GM12878 (cell line): Measurements from ENCODE around the gene CCDC97. TPM values are rescaled to one million over a fixed set of nuclear protein-coding genes. Genes with fewer than 3 reads are reported as not detected.

Experiments used
- ATAC-seq: fragments of 200-7000 bp; cut with Tn5 transposase; 3 replicates; pipeline ENCODE4 v1.9.1; 2020; ENCODE audit warnings: mild to moderate bottlenecking, moderate library complexity
- BruUV-seq: library from RNA; stranded (reverse); fragments of 400-500 nt; replicated peaks from 2 replicates; lab custom pipeline; 2021; lab: Mats Ljungman, UMichigan
- CTCF ChIA-PET: fragments of 300-600 bp; sonication (Branson Sonifier 250); formaldehyde crosslinking; extraction: SDS; loops from one replicate; lab custom pipeline; 2021; ENCODE audit warnings: inconsistent platforms; lab: Yijun Ruan, JAX
- POLR2A ChIA-PET: fragments of 350-600 bp; formaldehyde crosslinking; extraction: SDS; loops from one replicate; lab custom pipeline; 2021; ENCODE audit warnings: inconsistent platforms; lab: Charles Lee
- RAD21 ChIA-PET: fragments of 300-600 bp; sonication (Branson Sonifier 250); formaldehyde crosslinking; loops from one replicate; lab custom pipeline; 2023; ENCODE audit warnings: antibody characterized with exemption; ENCODE audit not compliant: unreplicated experiment; lab: Charles Lee
- SMC1A ChIA-PET: fragments of 300-600 bp; sonication (Branson Sonifier 250); formaldehyde crosslinking; loops from one replicate; lab custom pipeline; 2023; ENCODE audit not compliant: unreplicated experiment, uncharacterized antibody; lab: Charles Lee
- DNase-seq: peaks from one replicate; pipeline ENCODE4 v3.0.0-alpha.2; 2011; ENCODE audit warnings: low read depth, low spot score
- FAIRE-seq: peaks from 3 replicates; lab custom pipeline; 2011; peaks lifted over from hg19 to GRCh38; lab: Jason Lieb, UNC
- H2AFZ ChIP-seq: 2 replicates; pipeline ENCODE4 v1.6.0; 2011; ENCODE audit warnings: low read depth, low read length, control low read depth; ENCODE audit not compliant: control insufficient read depth
- H3K27ac ChIP-seq: 2 replicates; pipeline ENCODE4 v1.5.1; 2011; ENCODE audit warnings: control low read depth; ENCODE audit not compliant: control insufficient read depth, insufficient read depth
- H3K27me3 ChIP-seq, 2 experiments: replicated peaks in 1 of 2; 2 replicates each; pipeline versions ENCODE4 v1.6.0 to v1.6.1; 2011; ENCODE audit warnings: low read length in 1 of 2; ENCODE audit not compliant: control insufficient read depth in 2 of 2, insufficient read depth in 2 of 2
- H3K36me3 ChIP-seq, 2 experiments: 2 replicates each; pipeline ENCODE4 v1.5.1; 2011; ENCODE audit warnings: low read length in 1 of 2; ENCODE audit not compliant: control insufficient read depth in 2 of 2, insufficient read depth in 2 of 2
- H3K4me1 ChIP-seq: 2 replicates; pipeline ENCODE4 v1.6.1; 2011; ENCODE audit warnings: mild to moderate bottlenecking, low read length, moderate library complexity, mixed read lengths; ENCODE audit not compliant: control insufficient read depth, insufficient read depth
- H3K4me2 ChIP-seq: 2 replicates; pipeline ENCODE4 v1.6.0; 2011; ENCODE audit warnings: control low read depth; ENCODE audit not compliant: control insufficient read depth, insufficient read depth
- H3K4me3 ChIP-seq: fragments of 200-600 bp; sonication (generic); 2 replicates; pipeline ENCODE4 v1.5.1; 2016
- H3K79me2 ChIP-seq: 2 replicates; pipeline ENCODE4 v1.6.0; 2011; ENCODE audit warnings: low read length; ENCODE audit not compliant: control insufficient read depth, insufficient read depth
- H3K9ac ChIP-seq: 2 replicates; pipeline ENCODE4 v1.8.0; 2011; ENCODE audit warnings: low read length, control low read depth, mixed read lengths; ENCODE audit not compliant: control insufficient read depth, insufficient read depth
- H3K9me3 ChIP-seq: replicated peaks from 3 replicates; pipeline ENCODE4 v1.5.1; 2011; ENCODE audit warnings: mild to moderate bottlenecking, low read length; ENCODE audit not compliant: control insufficient read depth, insufficient read depth
- H4K20me1 ChIP-seq: 2 replicates; pipeline ENCODE4 v1.6.0; 2011; ENCODE audit not compliant: control insufficient read depth, insufficient read depth
- KLF5 ChIP-seq: fragments of 450-650 bp; IDR thresholded peaks from 2 replicates; pipeline ENCODE4 v1.6.1; 2014; ENCODE audit warnings: mild to moderate bottlenecking; ENCODE audit not compliant: partially characterized antibody
- NFYA ChIP-seq: IDR thresholded peaks from 2 replicates; pipeline ENCODE4 v1.6.1; 2011; ENCODE audit warnings: low read depth, mild to moderate bottlenecking, low read length, improper control_type of control experiment, borderline replicate concordance
- NKRF ChIP-seq: fragments of 450-650 bp; conservative IDR thresholded peaks from 2 replicates; pipeline ENCODE4 v1.6.1; 2017; ENCODE audit warnings: mild to moderate bottlenecking, moderate library complexity
- POLR2A ChIP-seq: IDR thresholded peaks from 2 replicates; pipeline ENCODE4 v1.6.1; 2011; ENCODE audit warnings: low read depth, mild to moderate bottlenecking, low read length
- RELB ChIP-seq: fragments of 450-650 bp; IDR thresholded peaks from 2 replicates; pipeline ENCODE4 v1.6.1; 2017; ENCODE audit warnings: low read depth, mild to moderate bottlenecking, moderate library complexity
- TBL1XR1 ChIP-seq: IDR thresholded peaks from 2 replicates; pipeline ENCODE4 v1.6.1; 2012; ENCODE audit warnings: low read depth, low read length, improper control_type of control experiment
- ZSCAN29 ChIP-seq: fragments of 450-650 bp; IDR thresholded peaks from 2 replicates; pipeline ENCODE4 v1.6.1; 2017; ENCODE audit warnings: mild to moderate bottlenecking, moderate library complexity
- WGBS: methylation state at CpG from one replicate; pipeline ENCODE4 v1.1.6; 2016; ENCODE audit warnings: low lambda C conversion rate; ENCODE audit not compliant: insufficient replicate concordance, insufficient coverage; ENCODE audit errors: missing lambda C conversion rate; 5-methylcytosine and 5-hydroxymethylcytosine counted together
- in situ Hi-C: fragments of 300-500 bp; cut with MboI; formaldehyde crosslinking; loops from 9 replicates; pipeline ENCODE4 v1.14.3; 2018; ENCODE audit warnings: mixed read lengths
- intact Hi-C: fragments of 100-400 bp; cut with micrococcal nuclease; formaldehyde crosslinking; loops from one replicate; pipeline ENCODE4 v1.14.2; 2022; ENCODE audit not compliant: unreplicated experiment
- polyA plus RNA-seq, 11 experiments: library from polyadenylated mRNA; depleted of rRNA in 4 of 11; unstranded in 6 of 11; stranded (reverse) in 5 of 11; fragments of >200 nt; fragmentation: Nextera tagmentation in 4 of 11; fragmentation: Illumina TruSeq in 1 of 11; extraction: Ambion mirVana in 4 of 11; extraction: Trizol in 1 of 11; gene quantifications; 1 replicate in 1 of 11; 2 replicates in 10 of 11; pipeline versions ENCODE4 v1.2.1 to v1.2.3, GENCODE V29; 2011 to 2016; ENCODE audit warnings: inconsistent platforms in 2 of 11, missing spikeins in 2 of 11, low read depth in 1 of 11
- total RNA-seq, 4 experiments: library from RNA; depleted of rRNA in 3 of 4; stranded (reverse); fragments of >200 nt in 3 of 4; fragmentation: Illumina TruSeq in 1 of 4; extraction: Trizol in 1 of 4; gene quantifications; 2 replicates each; pipeline versions ENCODE4 v1.2.1 to v1.2.3, GENCODE V29; 2013 to 2021

The CCDC97 gene
- total and polyA plus RNA-seq, 10 of the 15 experiments (the other 5 are each of a cell fraction or from before 2014, with no cell fraction given), result 1.8 to 34.1 (median 18.8) TPM

- Histone ChIP-seq H3K9ac (no peak overlapping the region), H3K79me2 (peaks cover 10% of the 10 kb centered on the region), H3K36me3 (peaks cover 19 to 25% of the 10 kb centered on the region in 2 experiments), H3K4me1 (no peaks in the 10 kb centered on the region), H3K4me2 (no peak overlapping the region), H3K27ac (no peak overlapping the region), H3K4me3 (no peak overlapping the region), H2AFZ (no peak overlapping the region), H4K20me1 (no peaks in the 10 kb centered on the region), H3K9me3 (no peaks in the 10 kb centered on the region), H3K27me3 (no peaks in the 10 kb centered on the region)
- 97% methylated on average over 24 of the region's 24 CpGs for WGBS
- intact Hi-C loops, result no loop called here
- ChIA-PET RAD21 (no interaction called here), CTCF (interaction anchor here (1.2 kb wide), 1 partner anchor 7 kb away, joined by 3 read pairs; no protein-coding TSS in a partner anchor), SMC1A (no interaction called here), POLR2A (interaction anchor here (0.6 kb wide), 1 partner anchor 78 kb away, joined by 7 read pairs; no protein-coding TSS in a partner anchor)
- FAIRE-seq (no peak), DNase-seq (no peak), ATAC-seq (no peak)
- BruUV-seq, result no TSS peak
- in situ Hi-C loops, result no loop called here
- TF ChIP-seq TBL1XR1 (no peak), NKRF (no peak), RELB (no peak), NFYA (no peak), ZSCAN29 (no peak), POLR2A (peak; percentile 27; the same call in 1 of the 2 replicates), KLF5 (no peak)
These were observed 6.4 kb downstream of the CCDC97 start for GRCh38 chr19:41316306-41316920.
